Stimulated activated CD4-positive, alpha-beta T cell treated with anti-CD3 and anti-CD28 coated beads, Interleukin-4, amount 100 ng/mL, for 48 hours (primary cell): ENCODE results near the gene GRAMD4.

ENCODE experiments used
- DNase-seq, 2 donors: peaks; one replicate each; pipeline ENCODE4 v3.0.0-alpha.2; 2020; ENCODE audit warnings: low read depth in 2 of 2

GRAMD4 gene

GRCh38 chr22:46596819-46597218 is 23.4 kb upstream of the GRAMD4 start:
- no peak for DNase-seq

- no peak for DNase-seq
These were observed 22.0 kb upstream of the GRAMD4 start for GRCh38 chr22:46598224-46598623.

- no peak for DNase-seq
These were observed 21.3 kb upstream of the GRAMD4 start for GRCh38 chr22:46598737-46599424.

- no peak for DNase-seq
These were observed 19.9 kb upstream of the GRAMD4 start for GRCh38 chr22:46600273-46600796.

GRCh38 chr22:46602025-46602424 is 18.2 kb upstream of the GRAMD4 start:
- DNase-seq = no peak

DNA sequence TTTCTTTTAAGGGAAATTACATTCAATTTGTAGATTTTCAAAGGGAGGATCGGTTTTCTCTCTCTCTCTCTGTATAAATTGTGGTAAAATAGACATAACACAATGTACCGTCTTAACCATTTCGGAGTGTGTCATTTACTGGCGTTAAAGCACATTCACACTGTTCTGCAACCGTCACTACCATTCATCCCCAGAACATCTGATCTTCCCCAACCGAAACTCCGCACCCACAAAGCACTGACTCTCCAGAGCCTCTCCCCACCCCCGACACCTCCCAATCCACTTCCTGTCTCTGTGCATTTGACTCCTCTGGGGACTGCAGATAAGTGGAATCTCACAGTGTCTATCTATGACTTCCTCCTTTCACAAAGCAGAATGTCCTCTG is 15.9 kb upstream of the GRAMD4 start:
- peak; percentile 58 to 76 for DNase-seq

- DNase-seq = no peak
These were observed 15.1 kb upstream of the GRAMD4 start for GRCh38 chr22:46605117-46605516.

DNA sequence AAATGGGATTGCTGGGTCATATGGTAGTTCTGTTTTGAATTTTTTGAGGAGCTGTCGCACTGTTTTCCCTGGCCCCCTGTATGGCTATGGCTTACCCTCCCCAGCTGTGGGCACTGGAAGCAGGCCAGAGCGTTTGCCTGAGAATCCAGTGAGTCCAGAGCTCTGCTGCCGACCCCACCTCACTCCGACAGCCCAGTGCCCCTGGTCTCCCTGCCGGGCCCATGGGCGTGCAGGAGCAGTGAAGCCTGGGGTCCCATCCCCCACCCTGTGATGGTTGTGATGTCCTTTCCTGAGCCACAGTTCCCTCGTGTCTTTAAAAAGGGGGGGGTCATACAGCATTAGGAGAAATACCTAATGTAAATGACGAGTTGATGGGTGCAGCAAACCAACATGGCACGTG is 13.3 kb upstream of the GRAMD4 start:
- DNase-seq = no peak

DNA sequence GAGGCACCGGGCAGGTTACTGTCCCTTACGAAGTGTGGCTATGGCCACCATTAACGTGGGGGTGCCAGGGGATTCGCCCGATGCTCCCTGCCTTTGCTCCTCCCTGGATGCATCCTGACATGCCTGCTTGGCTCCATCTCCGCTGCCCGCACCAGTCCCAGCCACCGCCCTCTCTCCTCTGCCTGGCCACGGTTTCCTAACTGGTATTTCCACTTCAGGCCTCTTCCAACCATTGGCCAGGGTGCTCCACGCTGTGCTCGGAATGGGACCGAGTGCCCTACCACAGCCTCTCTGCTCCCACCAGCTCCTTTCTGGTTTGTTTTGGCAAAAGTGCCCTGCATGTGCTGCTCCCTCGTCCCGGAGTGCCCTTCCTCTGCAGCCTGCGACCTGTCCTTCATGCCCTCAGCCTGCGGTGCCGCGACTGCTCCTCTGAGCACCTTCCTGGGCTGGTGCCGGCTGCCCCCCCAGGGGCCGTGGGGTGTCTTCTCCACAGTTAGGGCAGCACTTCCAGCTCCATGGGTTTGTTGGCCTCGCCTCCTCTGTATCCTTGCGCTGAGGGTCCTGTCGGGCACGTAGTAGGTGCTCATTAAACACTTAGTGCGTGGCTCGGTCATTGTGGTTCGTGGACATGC is 12.6 kb upstream of the GRAMD4 start:
- no peak for DNase-seq

DNA sequence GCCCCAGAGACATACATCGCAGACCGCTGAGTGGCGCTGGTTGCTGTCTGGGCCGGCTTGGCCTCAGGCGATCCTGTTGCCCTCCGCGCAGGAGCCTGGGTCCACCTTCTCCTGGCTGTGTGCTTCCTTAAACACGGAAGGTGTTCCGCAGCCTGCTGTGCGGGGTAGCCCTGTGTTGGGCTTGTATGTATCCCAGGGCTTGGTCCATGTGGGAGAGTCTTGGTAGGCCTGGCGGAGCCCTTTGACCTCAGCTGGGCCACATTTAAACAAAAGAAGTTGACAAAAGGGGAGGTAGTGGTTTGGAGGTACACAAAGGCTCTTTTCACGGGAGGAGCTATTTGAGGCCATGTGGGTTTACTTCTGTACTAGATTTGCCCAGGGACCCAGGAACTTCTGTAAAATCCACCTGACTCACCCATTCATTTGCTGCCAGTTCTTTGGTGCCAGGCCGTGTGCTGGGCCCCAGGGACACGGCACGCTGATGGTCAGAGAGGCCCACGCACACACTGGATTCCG is 11.0 kb upstream of the GRAMD4 start:
- no peak for DNase-seq

DNA sequence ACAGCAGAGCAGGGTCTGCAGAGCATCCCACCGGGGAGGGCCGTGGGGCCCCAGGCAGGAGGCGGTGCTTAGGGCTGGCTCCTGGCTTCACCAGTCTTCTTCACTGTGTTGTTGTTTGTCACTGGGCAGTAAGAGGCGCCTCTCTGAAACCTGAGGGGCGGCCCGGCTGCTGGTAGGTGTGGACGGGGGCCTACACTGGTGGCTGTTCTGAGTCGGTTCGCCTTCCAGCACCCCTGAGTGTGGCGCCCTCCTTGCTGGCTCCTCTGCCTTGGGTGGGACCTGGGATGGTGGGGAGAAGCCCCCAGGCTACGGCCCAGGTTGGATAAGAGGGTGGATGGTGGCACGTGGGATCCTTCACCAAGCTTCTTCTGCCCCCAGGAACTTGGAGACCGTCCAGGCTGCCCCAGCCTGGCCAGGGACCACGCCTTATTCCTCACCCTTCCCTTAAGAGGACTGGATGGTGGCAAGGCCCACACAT is 10.4 kb upstream of the GRAMD4 start:
- DNase-seq = no peak

- no peak for DNase-seq
These were observed 9.8 kb upstream of the GRAMD4 start for GRCh38 chr22:46610356-46610755.

DNA sequence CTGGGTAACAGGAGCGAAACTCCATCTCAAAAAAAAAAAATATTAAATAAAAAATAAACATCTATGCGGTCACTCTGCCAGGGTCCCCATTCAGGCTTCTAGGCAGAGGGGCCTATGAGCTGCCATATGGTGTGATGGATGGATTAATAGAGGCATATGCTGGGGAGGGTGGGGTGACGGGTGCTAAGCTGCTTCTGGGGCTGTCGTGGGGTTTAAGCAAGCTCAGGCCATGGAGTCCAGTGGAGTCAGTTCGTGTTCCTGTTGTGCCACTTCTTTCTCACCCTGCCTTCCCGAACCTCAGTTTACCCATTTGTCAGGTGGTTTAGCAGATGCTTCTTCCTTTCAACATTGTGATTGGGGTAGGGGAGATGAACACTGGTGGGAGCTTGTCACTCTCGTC is 9.0 kb upstream of the GRAMD4 start:
- no peak for DNase-seq

DNA sequence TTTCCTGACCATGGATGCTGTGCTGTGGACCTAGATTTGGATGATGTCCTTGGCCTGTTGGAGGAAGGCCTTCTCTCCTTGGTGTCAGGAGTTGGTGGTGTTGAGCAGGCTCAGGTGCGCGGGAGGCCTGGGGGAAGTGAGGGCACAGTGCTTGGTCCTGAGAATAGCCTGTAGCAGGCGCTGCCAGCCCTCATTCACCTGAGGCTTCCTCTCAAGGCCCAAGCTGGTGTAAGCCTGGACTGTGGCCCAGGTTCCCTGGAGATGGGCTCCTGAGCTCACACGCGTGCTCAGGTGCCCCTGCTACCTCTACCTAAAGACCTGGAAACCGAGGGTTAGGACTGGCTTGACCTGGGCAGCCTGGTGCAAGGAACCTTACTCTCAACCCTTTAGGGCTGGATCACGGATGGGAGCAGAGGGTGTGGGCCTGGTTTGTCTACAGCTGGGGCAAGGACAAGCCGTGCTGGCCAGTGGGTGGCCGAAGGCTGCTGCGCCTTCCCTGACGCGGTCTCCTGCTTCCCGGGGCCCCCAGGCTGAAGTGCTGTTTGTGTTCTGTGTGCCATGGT is 7.8 kb upstream of the GRAMD4 start:
- no peak for DNase-seq

- DNase-seq = peak; percentile 19 to 23
These were observed 7.1 kb upstream of the GRAMD4 start for GRCh38 chr22:46612904-46613605.

- DNase-seq = no peak
These were observed 6.6 kb upstream of the GRAMD4 start for GRCh38 chr22:46613606-46614021.

GRCh38 chr22:46614025-46614931 is 5.9 kb upstream of the GRAMD4 start:
- peak; percentile 33 to 36 for DNase-seq

DNA sequence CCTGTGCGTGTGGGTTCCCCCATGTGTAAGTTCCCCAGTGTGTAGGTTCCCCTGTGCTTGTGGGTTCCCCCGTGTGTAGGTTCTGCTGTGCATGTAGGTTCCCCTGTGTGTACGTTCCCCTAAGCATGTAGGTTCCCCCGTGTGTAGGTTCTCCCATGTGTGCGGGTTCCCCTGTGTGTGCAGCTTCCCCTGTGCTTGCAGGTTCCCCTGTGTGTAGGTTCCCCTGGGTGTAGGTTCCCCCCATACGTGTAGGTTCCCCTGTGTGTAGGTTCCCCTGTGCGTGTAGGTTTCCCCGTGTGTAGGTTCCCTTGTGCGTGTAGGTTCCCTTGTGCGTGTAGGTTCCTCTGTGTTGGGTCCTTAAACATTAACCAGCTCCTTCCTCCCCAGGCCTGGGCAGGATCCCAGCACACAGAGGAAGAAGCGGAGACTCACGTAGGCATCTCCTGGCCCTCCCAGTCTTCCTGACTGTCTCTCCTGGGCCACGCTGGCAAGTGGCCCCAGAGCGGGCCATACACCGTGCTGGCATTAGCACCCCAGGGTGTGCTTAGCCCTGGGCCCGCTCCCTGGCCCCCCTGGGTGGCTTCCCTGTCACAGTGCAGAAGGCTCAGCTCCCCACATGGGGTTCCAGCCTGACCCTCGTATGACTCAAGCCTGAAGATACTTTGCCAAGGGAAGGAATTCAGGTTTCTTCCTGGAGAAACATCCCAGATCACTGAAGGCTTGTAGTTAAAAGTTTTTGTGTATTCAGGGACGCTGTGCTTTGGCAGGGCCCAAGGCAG is 2.8 kb upstream of the GRAMD4 start:
- DNase-seq = no peak

- no peak for DNase-seq
These were observed 2.1 kb upstream of the GRAMD4 start for GRCh38 chr22:46617986-46618647.

- no peak for DNase-seq
These were observed 1.5 kb upstream of the GRAMD4 start for GRCh38 chr22:46618667-46619066.
